GM23248 (cell line): ENCODE data around the gene TRIM63.

Source experiments
- EZH2 ChIP-seq: fragments of 200-600 bp; sonication (generic); IDR thresholded peaks from 2 replicates; pipeline ENCODE4 v1.6.1; 2018; ENCODE audit warnings: antibody characterized with exemption, mild to moderate bottlenecking; ENCODE audit not compliant: insufficient read depth, poor library complexity, severe bottlenecking
- EZH2phosphoT487 ChIP-seq: fragments of 200-600 bp; sonication (generic); IDR thresholded peaks from 2 replicates; pipeline ENCODE4 v1.6.1; 2018; ENCODE audit warnings: antibody characterized with exemption, moderate library complexity, mild to moderate bottlenecking, low read depth; ENCODE audit not compliant: insufficient read depth

GRCh38 chr1:26047278-26047874, 20.1 kb downstream of the TRIM63 start:
- TF ChIP-seq EZH2phosphoT487 (no peak), EZH2 (no peak)
